Measurements from ENCODE around the gene C9orf72. TPM values are rescaled to one million over a fixed set of nuclear protein-coding genes. Genes with fewer than 3 reads are reported as not detected.

Gene C9orf72
- total and polyA plus RNA-seq, 8 donors: 3.6 to 9.5 (median 7.3) TPM

- Histone ChIP-seq H3K4me3 (no peak overlapping the region), H3K9me3 (no peaks in the 10 kb centered on the region), H3K4me1 (peaks cover 10 to 33% (median 13%) of the 10 kb centered on the region in 3 donors), H3K36me3 (no peaks in the 10 kb centered on the region), H3K27ac (no peak overlapping the region), H3K27me3 (no peaks in the 10 kb centered on the region)
- intact Hi-C loops (cut with DNase I): loop anchor here in 1 of 3 donors (5.0 kb wide), 1 partner anchor 205 kb away; no protein-coding TSS in a partner anchor
- no peak for TF ChIP-seq CTCF (IDR thresholded peaks at IDR 0.05)
- no peak for ATAC-seq
- WGBS, 2 donors: 87 to 91% methylated on average over 2 of the region's 2 CpGs
- DNase-seq: no peak
- FAIRE-seq: no peak
Measured at GRCh38 chr9:27542508-27542907, 30.8 kb downstream of the C9orf72 start.

DNA sequence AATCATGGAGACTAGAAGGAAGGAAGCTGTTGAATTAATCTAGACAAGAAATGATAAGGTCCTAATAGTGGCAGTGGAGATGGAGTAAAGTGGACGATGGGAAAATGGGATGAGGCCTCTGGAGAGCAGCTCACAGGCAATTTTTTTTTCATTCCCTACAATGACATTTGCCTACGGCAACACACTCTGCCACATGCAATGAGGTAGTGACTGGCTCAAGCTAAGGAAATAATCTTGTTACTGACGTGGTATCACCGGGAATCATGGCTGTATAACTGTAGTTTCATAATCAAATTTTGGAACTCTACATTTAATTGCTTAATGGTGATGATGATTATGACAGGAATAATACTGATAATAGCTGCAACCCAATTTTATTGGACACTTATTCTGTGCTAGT is 31.5 kb downstream of the C9orf72 start:
- Histone ChIP-seq H3K9me3 (no peaks in the 10 kb centered on the region), H3K27me3 (no peaks in the 10 kb centered on the region), H3K27ac (no peak overlapping the region), H3K4me1 (peaks cover 10 to 33% (median 13%) of the 10 kb centered on the region in 3 donors), H3K4me3 (no peak overlapping the region), H3K36me3 (no peaks in the 10 kb centered on the region)
- WGBS, 2 donors: 66 to 93% methylated on average over 4 of the region's 4 CpGs
- intact Hi-C loops (cut with DNase I): loop anchor here in 1 of 3 donors (5.0 kb wide), 1 partner anchor 204 kb away; no protein-coding TSS in a partner anchor
- FAIRE-seq (no peak), ATAC-seq (no peak), DNase-seq (no peak)
- TF ChIP-seq CTCF (IDR thresholded peaks at IDR 0.05): no peak

- no peak for TF ChIP-seq CTCF (IDR thresholded peaks at IDR 0.05)
- no peaks in the 10 kb centered on the region for H3K36me3 ChIP-seq
- H3K27ac ChIP-seq: peak overlapping the region in 2 of 4 donors; percentile 73 to 81
- WGBS, 2 donors: 65 to 90% methylated on average over 1 of the region's 1 CpG
- H3K4me1 ChIP-seq: peaks cover 10 to 28% (median 13%) of the 10 kb centered on the region in 3 donors
- H3K9me3 ChIP-seq: no peaks in the 10 kb centered on the region
- FAIRE-seq (no peak), DNase-seq (no peak), ATAC-seq (no peak)
- no peaks in the 10 kb centered on the region for H3K27me3 ChIP-seq
- intact Hi-C loops (cut with DNase I): loop anchor here in 1 of 3 donors (5.0 kb wide), 1 partner anchor 203 kb away; no protein-coding TSS in a partner anchor
- H3K4me3 ChIP-seq: no peak overlapping the region
Measured at GRCh38 chr9:27540502-27540901, 32.8 kb downstream of the C9orf72 start.

DNA sequence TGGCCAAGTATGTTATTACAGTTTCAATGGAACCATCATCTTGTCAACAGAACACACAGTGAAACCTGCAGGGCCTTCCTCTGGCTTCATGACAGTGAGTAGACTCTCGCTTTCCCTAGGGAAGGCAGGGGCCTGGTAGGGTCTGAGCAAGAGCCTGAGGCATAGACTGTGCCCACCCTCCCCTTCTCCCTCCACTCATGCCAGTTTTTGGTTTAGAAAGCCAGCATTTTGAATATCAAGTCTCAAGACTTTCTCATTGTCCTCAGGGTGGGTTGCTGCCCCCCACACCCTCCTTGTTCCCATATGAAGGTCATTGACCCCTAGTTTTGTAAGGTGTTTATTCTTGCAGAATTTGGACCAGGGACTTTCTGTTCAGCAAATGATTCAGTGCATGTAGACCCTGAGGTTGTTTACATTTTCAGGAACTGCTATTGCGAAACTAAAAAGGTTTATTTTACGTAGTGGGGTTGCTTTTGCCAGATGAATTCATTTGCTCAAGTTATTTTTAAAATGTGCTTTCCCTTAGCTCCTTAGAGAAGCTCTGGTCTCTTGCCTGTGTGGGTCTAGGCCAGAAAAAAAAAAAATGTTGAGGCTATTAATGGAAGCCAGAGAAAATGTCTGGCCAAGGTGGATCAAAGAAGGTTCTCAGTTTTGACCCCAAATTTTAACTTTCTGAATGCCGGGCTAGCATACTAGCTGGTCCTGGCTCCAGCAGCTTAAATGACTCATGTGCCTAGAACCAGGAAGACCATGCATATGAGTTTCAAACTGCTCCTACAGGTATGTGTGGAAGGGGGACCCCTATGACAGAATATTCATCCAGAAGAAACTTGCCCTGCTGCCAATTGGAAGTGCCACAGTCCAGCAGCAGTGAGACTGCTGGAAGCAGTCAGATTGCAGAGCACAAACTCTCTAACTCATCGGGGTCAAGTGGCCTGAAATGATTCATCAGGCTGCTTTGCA is 33.5 kb downstream of the C9orf72 start:
- Histone ChIP-seq H3K4me1 (peaks cover 10 to 28% (median 13%) of the 10 kb centered on the region in 3 donors), H3K27me3 (no peaks in the 10 kb centered on the region), H3K36me3 (no peaks in the 10 kb centered on the region), H3K4me3 (no peak overlapping the region), H3K9me3 (no peaks in the 10 kb centered on the region), H3K27ac (peak overlapping the region in 2 of 4 donors; percentile 73 to 81)
- no peak for FAIRE-seq
- DNase-seq: peak in 2 of 6 donors; percentile 7 to 14
- TF ChIP-seq CTCF (IDR thresholded peaks at IDR 0.05): no peak
- intact Hi-C loops (cut with DNase I): loop anchor here in 2 of 3 donors (5.0 to 10.0 kb wide), 2 partner anchors 202 to 205 kb away; no protein-coding TSS in a partner anchor
- WGBS, 2 donors: 60 to 67% methylated on average over 5 of the region's 5 CpGs
- ATAC-seq: peak; percentile 70 to 86 (median 73)

All from pancreas (tissue), 10 donors.